RWPE1 (cell line): Measurements from ENCODE around the gene PSAT1.

Experiments used
- CTCF ChIA-PET: fragments of 350-600 bp; sonication (Branson Sonifier 250); formaldehyde crosslinking; extraction: SDS; loops from one replicate; lab custom pipeline; 2021; lab: Yijun Ruan, JAX
- POLR2A ChIA-PET: fragments of 400-600 bp; formaldehyde crosslinking; extraction: SDS; loops from one replicate; lab custom pipeline; 2020; ENCODE audit warnings: antibody characterized with exemption; ENCODE audit not compliant: low non-redundant PET; lab: Yijun Ruan, JAX
- DNase-seq: peaks from one replicate; pipeline ENCODE4 v3.0.0; 2012; ENCODE audit warnings: low spot score
- H3K27ac ChIP-seq: fragments of 450-650 bp; 2 replicates; pipeline ENCODE4 v1.5.1; 2017
- TF ChIP-seq, protein P1 (sequence below): fragments of 450-650 bp; conservative IDR thresholded peaks from 2 replicates; pipeline ENCODE4 v1.5.1; 2017; ENCODE audit warnings: low read depth, mild to moderate bottlenecking

Gene PSAT1

DNA sequence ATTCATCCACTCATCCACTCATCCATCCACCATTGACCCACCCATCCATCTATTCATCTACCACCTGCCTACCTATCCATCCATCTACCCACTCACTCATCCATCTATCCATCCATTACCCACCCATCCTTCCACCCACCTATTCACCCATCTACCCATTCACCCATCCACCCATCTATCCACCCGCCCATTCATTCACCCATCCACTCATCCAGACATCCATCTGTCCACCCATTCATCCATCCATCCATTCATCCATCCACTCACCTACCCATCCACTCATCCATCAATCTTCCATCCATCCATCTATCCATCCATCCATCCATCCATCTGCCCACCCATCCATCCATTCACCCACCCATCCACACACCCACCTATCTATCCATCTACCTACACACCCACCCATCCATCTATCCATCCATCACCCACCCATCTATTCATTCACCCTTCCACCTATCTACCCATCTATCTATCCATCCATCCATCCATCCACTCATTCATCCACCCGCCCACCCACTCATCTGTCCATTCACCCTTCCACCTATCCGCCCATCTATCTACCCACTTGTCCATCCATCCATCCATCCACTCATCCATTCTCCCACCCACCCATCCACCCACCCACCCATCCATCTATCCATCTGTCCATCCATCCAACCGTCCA is 23.2 kb downstream of the PSAT1 start:
- TF ChIP-seq, protein P1, sequence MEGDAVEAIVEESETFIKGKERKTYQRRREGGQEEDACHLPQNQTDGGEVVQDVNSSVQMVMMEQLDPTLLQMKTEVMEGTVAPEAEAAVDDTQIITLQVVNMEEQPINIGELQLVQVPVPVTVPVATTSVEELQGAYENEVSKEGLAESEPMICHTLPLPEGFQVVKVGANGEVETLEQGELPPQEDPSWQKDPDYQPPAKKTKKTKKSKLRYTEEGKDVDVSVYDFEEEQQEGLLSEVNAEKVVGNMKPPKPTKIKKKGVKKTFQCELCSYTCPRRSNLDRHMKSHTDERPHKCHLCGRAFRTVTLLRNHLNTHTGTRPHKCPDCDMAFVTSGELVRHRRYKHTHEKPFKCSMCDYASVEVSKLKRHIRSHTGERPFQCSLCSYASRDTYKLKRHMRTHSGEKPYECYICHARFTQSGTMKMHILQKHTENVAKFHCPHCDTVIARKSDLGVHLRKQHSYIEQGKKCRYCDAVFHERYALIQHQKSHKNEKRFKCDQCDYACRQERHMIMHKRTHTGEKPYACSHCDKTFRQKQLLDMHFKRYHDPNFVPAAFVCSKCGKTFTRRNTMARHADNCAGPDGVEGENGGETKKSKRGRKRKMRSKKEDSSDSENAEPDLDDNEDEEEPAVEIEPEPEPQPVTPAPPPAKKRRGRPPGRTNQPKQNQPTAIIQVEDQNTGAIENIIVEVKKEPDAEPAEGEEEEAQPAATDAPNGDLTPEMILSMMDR, result no peak
- no peak for DNase-seq
- POLR2A ChIA-PET, result interaction anchor here (1.0 kb wide), 1 partner anchor 23 kb away, joined by 3 read pairs; no protein-coding TSS in a partner anchor
- CTCF ChIA-PET, result interaction anchor here (0.6 kb wide), 1 partner anchor 46 kb away, joined by 4 read pairs; no protein-coding TSS in a partner anchor
- no peak overlapping the region for H3K27ac ChIP-seq

DNA sequence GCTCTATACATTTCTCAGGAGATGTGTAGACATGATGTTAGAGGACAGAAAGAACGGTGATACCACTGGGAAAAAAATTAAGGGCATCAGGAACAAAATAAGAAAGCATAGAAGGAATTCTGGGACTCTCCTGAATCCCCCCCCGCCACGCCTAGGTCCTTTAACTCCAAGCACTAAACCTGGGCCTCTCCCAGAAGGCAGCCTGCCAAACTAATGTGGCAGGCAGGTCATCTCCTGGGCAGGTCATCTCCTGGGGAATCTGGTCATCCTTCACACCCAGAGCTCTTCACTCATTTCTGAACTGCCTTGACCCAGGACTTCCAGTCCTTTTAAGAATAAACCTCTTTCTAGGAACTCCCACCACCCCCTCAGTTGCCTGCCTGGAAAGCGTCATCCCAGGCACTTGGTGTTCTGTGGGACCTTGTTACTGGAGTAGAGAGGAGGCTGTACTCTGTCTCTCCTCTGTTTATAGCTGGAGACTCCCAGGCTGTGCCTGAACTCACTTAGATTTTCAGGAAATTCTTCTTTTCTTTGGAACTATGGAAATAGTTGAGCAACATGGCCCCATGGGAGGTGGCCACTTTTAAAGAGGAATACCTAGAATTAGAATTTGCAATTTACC is 24.1 kb downstream of the PSAT1 start:
- DNase-seq, result no peak
- ChIA-PET POLR2A (no interaction called here), CTCF (interaction anchor here (0.6 kb wide), 1 partner anchor 45 kb away, joined by 4 read pairs; no protein-coding TSS in a partner anchor)
- no peak overlapping the region for H3K27ac ChIP-seq
- TF ChIP-seq, protein P1, result no peak

DNA sequence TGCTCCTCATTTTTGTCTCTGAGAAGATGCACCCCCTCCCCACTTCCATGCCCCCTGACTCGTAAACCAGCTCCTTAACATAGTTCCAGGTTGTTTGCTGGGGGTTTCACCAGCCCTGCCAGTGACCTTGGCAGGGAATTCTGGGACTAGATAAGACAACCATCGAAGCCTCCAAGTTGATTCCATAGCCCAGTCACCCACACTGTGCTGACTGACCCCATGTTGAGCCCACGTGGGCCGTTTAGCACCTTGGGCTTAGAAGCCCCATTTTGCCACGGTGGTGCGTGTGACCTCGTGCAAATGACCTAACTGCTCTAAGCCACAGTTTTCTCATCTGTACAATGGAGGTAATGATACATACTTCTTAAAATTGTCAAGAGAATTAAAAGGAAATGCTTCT is 24.6 kb downstream of the PSAT1 start:
- POLR2A ChIA-PET, result no interaction called here

DNA sequence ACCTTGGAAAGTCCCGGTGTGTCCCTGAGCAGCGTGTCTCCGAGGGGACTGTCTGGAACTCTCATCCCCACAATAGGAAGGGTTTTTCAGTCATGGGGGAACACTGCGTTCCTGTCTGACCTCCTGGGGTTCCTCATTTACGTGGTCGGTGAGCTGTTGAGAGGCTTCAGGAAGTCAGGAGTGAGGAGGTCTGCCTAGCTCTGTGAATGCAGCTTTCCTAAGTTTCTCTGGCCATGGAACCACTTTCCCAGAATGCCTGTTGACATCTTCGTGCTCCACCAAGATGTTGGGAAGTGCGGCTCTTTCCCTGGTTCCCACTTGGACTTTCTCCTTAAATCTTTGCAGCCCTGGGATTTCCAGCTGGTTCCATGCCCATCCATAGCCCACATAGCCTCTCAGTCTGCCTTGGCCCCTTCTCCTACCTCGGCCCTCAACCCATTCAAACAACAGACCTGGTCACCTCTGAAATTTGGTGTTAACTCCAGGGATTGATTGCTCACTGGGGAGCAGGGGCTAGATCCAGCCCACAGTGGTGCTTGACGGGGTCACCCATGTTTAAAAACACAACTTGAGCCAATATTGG is 27.2 kb downstream of the PSAT1 start:
- CTCF ChIA-PET, result interaction anchor here (0.6 kb wide), 1 partner anchor 937 kb away, joined by 3 read pairs; no protein-coding TSS in a partner anchor

More for the DNA sequence above, 24.6 kb downstream of the PSAT1 start:
- CTCF ChIA-PET, result no interaction called here
- no peak for DNase-seq
- TF ChIP-seq, protein P1, result no peak
- H3K27ac ChIP-seq, result no peak overlapping the region

DNA sequence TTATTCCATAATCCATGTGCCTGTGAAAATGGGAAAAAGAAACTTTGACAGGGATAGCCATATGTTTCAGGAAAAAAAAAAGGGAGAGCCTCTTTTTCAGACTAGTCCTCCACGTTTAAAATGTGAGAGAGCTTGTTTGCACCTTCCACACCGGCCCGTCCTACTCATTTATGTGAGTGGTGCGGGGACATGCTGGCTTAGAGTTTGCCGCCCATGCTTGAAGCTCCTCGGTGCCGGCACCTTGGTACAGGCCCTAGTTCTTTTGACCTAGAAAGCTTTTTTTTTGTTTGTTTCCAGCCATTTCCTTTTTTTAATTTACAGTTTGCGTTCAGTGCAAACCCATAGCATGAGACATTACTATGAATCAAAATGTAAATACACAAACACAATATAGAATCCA is 27.8 kb downstream of the PSAT1 start:
- no peak overlapping the region for H3K27ac ChIP-seq
- DNase-seq, result no peak
- POLR2A ChIA-PET, result no interaction called here
- TF ChIP-seq, protein P1, result no peak
- CTCF ChIA-PET, result interaction anchor here (0.6 kb wide), 1 partner anchor 936 kb away, joined by 3 read pairs; no protein-coding TSS in a partner anchor

More for the DNA sequence above, 27.2 kb downstream of the PSAT1 start:
- TF ChIP-seq, protein P1, result no peak
- no peak for DNase-seq
- no peak overlapping the region for H3K27ac ChIP-seq
- POLR2A ChIA-PET, result no interaction called here

DNA sequence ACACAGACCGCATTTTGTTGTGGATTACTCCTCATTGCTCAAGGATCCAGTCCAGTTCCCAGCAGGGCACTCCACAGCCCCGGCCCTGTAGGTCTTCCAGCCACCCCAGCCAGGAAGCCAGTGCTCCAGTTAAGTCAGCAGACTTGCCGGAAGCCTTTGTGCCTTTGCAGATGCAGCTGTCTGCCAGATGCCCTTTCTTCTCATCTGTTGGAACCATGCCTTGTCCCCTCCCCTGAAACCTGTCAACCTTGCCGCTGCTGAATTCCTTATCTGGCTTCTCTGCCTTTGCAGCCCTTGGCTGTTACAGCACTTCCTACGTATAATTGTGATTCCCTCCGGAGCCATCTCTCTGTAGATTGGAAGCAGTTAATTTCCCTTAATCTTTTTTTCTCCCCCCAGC is 28.4 kb downstream of the PSAT1 start:
- no peak overlapping the region for H3K27ac ChIP-seq
- ChIA-PET POLR2A (no interaction called here), CTCF (interaction anchor here (0.6 kb wide), 1 partner anchor 1023 kb away, joined by 4 read pairs; no protein-coding TSS in a partner anchor)
- TF ChIP-seq, protein P1, result no peak
- DNase-seq, result no peak
